Right lobe of liver (tissue), 6 donors: ENCODE data around the gene RNASEH2B. TPM values are rescaled to one million over a fixed set of nuclear protein-coding genes. Genes with fewer than 3 reads are reported as not detected.

Source experiments
- ATAC-seq, 4 donors: fragments of 200-7000 bp; cut with Tn5 transposase; one replicate each; pipeline ENCODE4 v1.9.1; 2020; ENCODE audit warnings: mild to moderate bottlenecking in 4 of 4, moderate library complexity in 4 of 4
- DNase-seq, 3 donors: peaks; one replicate each; pipeline ENCODE4 v3.0.0-alpha.2; 2020
- H3K27ac ChIP-seq, 3 donors: fragments of 200-600 bp; one replicate each; pipeline ENCODE4 v1.8.0; 2022
- H3K27me3 ChIP-seq, 2 donors: fragments of 200-600 bp; one replicate each; pipeline ENCODE4 v1.8.0; 2022
- H3K36me3 ChIP-seq, 4 donors: fragments of 200-600 bp; sonication (generic) in 1 of 4; one replicate each; pipeline versions ENCODE4 v1.5.1 to v1.8.0; 2017 to 2022; ENCODE audit warnings: control low read depth in 1 of 4
- H3K4me1 ChIP-seq, 4 donors: fragments of 200-600 bp; sonication (generic) in 1 of 4; one replicate each; pipeline versions ENCODE4 v1.5.1 to v1.8.0; 2017 to 2022; ENCODE audit warnings: control low read depth in 1 of 4
- H3K4me3 ChIP-seq, 3 donors: fragments of 200-600 bp; one replicate each; pipeline ENCODE4 v1.8.0; 2022
- H3K9me3 ChIP-seq, 4 donors: fragments of 200-600 bp; sonication (generic) in 1 of 4; one replicate each; pipeline versions ENCODE4 v1.5.1 to v1.8.0; 2017 to 2022; ENCODE audit warnings: control low read depth in 1 of 4
- CTCF ChIP-seq, 4 donors: fragments of 200-600 bp in 3 of 4; fragments of 450-650 bp in 1 of 4; IDR thresholded peaks; one replicate each; pipeline versions ENCODE4 v1.5.1 to v1.8.0; 2016 to 2022; ENCODE audit warnings: antibody characterized with exemption in 4 of 4, mild to moderate bottlenecking in 2 of 4
- POLR2A ChIP-seq: fragments of 450-650 bp; IDR thresholded peaks from one replicate; pipeline ENCODE4 v1.6.1; 2017; ENCODE audit warnings: antibody characterized with exemption, mild to moderate bottlenecking
- WGBS: methylation state at CpG from one replicate; pipeline ENCODE4 v1.1.6; 2018; ENCODE audit warnings: low coverage, low lambda C conversion rate; ENCODE audit not compliant: insufficient coverage; ENCODE audit errors: missing lambda C conversion rate; 5-methylcytosine and 5-hydroxymethylcytosine counted together
- intact Hi-C, 2 donors: fragments of 100-400 bp; cut with DNase I; formaldehyde crosslinking; loops; one replicate each; pipeline versions ENCODE4 v1.11.2 to v1.14.1; 2022
- total RNA-seq, 6 experiments: library from RNA; depleted of rRNA in 2 of 6; stranded (reverse); fragments of >200 nt in 2 of 6; fragmentation: NEBNext Ultra II Directional in 3 of 6; extraction: Animal tissue kit (Norgen Biotek cat#: 25700) in 3 of 6; gene quantifications; one replicate each; pipeline versions ENCODE4 v1.1.0 to v1.2.4, GENCODE V29; 2016 to 2023
- donor health status: DM: no; HTN: yes; CAD: no.
- donor health status: DM: no; HTN: no; CAD: no.
- donor health status: DM: no; HTN: no; CAD: no.
- donor health status: DM: no; HTN: yes; CAD: no.
- donor health status: DM: no; HTN: yes; CAD: no.

The RNASEH2B gene
- total RNA-seq, 6 experiments from 2014 or later: 9.9 to 19.8 (median 11.7) TPM

- H3K4me3 ChIP-seq: no peak overlapping the region
- H3K9me3 ChIP-seq: peaks cover 0 to 8% (median 0%) of the 10 kb centered on the region in 4 donors
- no peaks in the 10 kb centered on the region for H3K27me3 ChIP-seq
- TF ChIP-seq CTCF (IDR thresholded peaks at IDR 0.05) (no peak), POLR2A (no peak)
- WGBS: 100% methylated on average over 1 of the region's 1 CpG
- ATAC-seq: no peak
- DNase-seq: no peak
- no peaks in the 10 kb centered on the region for H3K4me1 ChIP-seq
- H3K27ac ChIP-seq: no peak overlapping the region
- H3K36me3 ChIP-seq: no peaks in the 10 kb centered on the region
- intact Hi-C loops: no loop called here
Measured at GRCh38 chr13:50923272-50923671, 13.7 kb downstream of the RNASEH2B start.

- Histone ChIP-seq H3K27ac (no peak overlapping the region), H3K36me3 (no peaks in the 10 kb centered on the region), H3K9me3 (peaks cover 0 to 8% (median 0%) of the 10 kb centered on the region in 4 donors), H3K4me3 (no peak overlapping the region), H3K27me3 (no peaks in the 10 kb centered on the region), H3K4me1 (no peaks in the 10 kb centered on the region)
- TF ChIP-seq POLR2A (no peak), CTCF (IDR thresholded peaks at IDR 0.05) (no peak)
- ATAC-seq: no peak
- intact Hi-C loops: no loop called here
- no peak for DNase-seq
Measured at GRCh38 chr13:50924025-50924424, 14.4 kb downstream of the RNASEH2B start.

GRCh38 chr13:50927701-50928100 lies 18.1 kb downstream of the RNASEH2B start:
- TF ChIP-seq POLR2A (no peak), CTCF (IDR thresholded peaks at IDR 0.05) (no peak)
- intact Hi-C loops: no loop called here
- H3K27me3 ChIP-seq: no peaks in the 10 kb centered on the region
- no peak for ATAC-seq
- H3K36me3 ChIP-seq: peaks cover 0 to 3% (median 0%) of the 10 kb centered on the region in 4 donors
- WGBS: 69% methylated on average over 2 of the region's 2 CpGs
- H3K4me3 ChIP-seq: no peak overlapping the region
- no peak for DNase-seq
- no peak overlapping the region for H3K27ac ChIP-seq
- H3K4me1 ChIP-seq: no peaks in the 10 kb centered on the region
- peaks cover 0 to 8% (median 0%) of the 10 kb centered on the region in 4 donors for H3K9me3 ChIP-seq

- Histone ChIP-seq H3K9me3 (peaks cover 0 to 5% (median 0%) of the 10 kb centered on the region in 4 donors), H3K27me3 (no peaks in the 10 kb centered on the region), H3K4me3 (no peak overlapping the region), H3K36me3 (peaks cover 0 to 3% (median 0%) of the 10 kb centered on the region in 4 donors), H3K27ac (no peak overlapping the region), H3K4me1 (no peaks in the 10 kb centered on the region)
- intact Hi-C loops: no loop called here
- DNase-seq (no peak), ATAC-seq (no peak)
- no peak for TF ChIP-seq CTCF (IDR thresholded peaks at IDR 0.05)
- no peak for TF ChIP-seq POLR2A
- WGBS: 73% methylated on average over 2 of the region's 2 CpGs
Measured at GRCh38 chr13:50928102-50928501, 18.5 kb downstream of the RNASEH2B start.
